MM.1S (cell line): Measurements from ENCODE around the gene TMEM260.

Source experiments
- EZH2 ChIP-seq: fragments of 300-600 bp; sonication (generic); optimal IDR thresholded peaks from 2 replicates; pipeline ENCODE3; 2017; ENCODE audit warnings: low read depth, mild to moderate bottlenecking, antibody characterized with exemption, low read length, mixed read lengths
- EZH2phosphoT487 ChIP-seq: fragments of 300-600 bp; sonication (generic); IDR thresholded peaks from 2 replicates; pipeline ENCODE4 v1.6.1; 2018; ENCODE audit warnings: antibody characterized with exemption, low read length
- TF ChIP-seq, protein P1 (sequence below): fragments of 300-600 bp; sonication (generic); IDR thresholded peaks from 2 replicates; pipeline ENCODE4 v1.5.1; 2016; ENCODE audit warnings: antibody characterized with exemption, low read length, mixed read lengths

DNA sequence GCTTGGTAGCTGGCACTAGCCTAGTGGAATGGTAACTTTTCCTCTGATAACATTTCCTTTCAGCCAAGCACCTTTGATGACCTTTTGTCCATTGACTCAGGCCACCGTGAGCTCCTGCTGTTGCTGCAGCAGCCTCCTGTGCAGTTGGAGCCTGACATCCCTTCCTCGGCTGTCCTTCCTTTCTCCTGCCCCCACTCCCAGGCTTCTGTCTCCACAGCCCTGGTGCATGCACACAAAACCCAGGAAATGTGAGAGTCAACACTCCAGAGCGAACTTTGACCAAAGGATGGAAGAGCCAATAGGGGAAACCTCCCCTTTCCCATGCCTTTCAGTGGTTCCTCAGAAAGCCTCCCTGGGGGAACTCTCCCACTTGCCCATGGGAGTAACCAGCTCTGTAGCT is 115.0 kb downstream of the TMEM260 start:
- TF ChIP-seq, protein P1, sequence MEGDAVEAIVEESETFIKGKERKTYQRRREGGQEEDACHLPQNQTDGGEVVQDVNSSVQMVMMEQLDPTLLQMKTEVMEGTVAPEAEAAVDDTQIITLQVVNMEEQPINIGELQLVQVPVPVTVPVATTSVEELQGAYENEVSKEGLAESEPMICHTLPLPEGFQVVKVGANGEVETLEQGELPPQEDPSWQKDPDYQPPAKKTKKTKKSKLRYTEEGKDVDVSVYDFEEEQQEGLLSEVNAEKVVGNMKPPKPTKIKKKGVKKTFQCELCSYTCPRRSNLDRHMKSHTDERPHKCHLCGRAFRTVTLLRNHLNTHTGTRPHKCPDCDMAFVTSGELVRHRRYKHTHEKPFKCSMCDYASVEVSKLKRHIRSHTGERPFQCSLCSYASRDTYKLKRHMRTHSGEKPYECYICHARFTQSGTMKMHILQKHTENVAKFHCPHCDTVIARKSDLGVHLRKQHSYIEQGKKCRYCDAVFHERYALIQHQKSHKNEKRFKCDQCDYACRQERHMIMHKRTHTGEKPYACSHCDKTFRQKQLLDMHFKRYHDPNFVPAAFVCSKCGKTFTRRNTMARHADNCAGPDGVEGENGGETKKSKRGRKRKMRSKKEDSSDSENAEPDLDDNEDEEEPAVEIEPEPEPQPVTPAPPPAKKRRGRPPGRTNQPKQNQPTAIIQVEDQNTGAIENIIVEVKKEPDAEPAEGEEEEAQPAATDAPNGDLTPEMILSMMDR: no peak
- TF ChIP-seq EZH2 (no peak), EZH2phosphoT487 (no peak)
